ENCODE measurements around the gene NEDD4L.

The NEDD4L gene

DNA sequence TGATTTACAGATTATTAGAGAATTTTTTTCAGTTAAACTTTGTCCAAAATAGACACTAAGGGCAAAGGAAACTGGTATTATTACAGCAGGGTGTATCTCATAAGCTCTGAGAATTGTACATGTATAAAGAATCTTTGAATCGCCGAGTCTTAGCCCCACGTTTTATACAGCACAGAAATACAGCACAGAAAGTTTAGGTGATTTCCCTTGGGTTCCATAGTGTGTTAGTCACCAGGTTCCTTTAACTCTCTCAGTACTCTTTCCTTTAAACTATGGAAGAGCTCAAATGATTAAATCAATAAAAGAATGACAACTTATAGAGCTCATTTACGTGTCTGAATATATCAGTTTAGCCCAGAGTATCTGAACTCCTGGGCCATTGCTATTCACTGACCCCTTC is 256.8 kb downstream of the NEDD4L start:
- DNase-seq: no peak

DNA sequence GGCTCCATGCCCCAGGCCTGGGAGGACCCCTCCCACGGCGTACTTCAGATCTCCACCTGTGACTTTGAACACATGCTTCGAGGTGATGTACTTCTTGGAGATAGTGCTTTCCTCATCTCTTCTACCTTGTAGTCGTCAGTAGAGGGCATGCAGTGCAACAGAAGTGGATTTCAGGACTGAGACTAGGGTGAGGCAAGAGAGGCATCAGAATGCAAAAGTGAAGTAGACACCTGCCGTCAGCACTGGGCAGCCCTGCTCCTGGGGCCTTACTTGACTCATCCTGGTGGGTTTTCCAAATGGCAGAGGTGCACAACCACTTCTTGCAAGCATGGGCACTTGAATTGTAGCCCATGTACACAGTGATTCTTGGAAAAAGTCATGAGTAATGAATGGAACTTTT is 258.8 kb downstream of the NEDD4L start:
- no peak for DNase-seq

DNA sequence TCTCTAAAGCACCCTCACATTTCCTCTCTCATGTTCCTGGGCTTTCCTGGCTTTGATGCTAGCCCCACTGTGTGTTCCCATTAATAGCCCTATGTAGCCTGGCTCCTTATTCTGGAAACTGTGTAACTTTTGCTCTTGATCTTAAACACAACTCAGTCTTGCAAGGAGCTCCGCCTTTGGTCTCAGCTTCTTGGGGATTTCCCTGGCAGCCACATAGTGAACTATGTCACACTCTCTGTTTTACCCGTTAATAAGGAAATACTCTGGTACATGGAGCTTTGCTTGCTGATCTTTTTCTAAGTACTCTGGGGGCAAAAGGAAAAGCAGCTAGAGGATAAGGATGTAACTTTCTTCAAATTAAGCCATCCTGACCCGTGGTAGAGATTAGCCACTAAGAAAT is 259.3 kb downstream of the NEDD4L start:
- no peak for DNase-seq

DNA sequence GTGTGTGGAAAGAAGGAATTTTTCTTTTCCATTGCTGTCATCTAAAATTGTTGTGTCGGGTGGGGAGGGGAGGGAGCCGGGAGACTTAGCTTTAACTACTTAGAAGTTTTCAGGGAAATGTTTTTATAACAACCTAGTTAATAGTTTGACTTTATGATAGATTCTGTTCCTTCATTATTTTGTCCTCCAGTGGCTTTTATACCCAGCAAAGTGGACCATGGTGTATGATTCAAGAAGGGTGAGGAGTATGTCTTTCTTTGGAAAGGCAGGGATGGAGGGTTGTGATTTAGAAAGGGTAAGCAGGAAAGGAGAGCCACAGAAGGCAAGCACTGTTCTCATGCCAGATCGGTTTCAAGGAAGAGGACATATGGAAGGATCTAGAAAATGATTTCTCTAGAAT is 261.8 kb downstream of the NEDD4L start:
- no peak for DNase-seq

DNA sequence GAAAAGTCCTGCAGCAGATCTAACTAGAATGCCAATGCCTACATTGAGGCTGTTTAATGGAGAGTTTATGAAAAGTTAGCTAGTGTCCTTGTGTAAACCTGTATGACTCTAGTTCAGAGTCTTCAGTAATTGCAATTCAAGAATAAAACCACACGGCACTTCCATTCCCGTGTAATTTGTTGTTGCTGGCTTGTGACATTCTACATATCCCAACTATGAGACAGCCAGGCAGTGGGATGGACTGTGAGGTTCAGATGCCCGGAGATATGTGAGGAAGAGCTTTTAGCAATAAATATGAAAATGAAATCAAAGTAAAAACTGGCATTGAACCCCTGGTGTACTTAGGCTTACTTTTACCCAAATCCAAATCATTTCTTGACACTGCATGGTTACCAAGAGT is 263.4 kb downstream of the NEDD4L start:
- DNase-seq: no peak

DNA sequence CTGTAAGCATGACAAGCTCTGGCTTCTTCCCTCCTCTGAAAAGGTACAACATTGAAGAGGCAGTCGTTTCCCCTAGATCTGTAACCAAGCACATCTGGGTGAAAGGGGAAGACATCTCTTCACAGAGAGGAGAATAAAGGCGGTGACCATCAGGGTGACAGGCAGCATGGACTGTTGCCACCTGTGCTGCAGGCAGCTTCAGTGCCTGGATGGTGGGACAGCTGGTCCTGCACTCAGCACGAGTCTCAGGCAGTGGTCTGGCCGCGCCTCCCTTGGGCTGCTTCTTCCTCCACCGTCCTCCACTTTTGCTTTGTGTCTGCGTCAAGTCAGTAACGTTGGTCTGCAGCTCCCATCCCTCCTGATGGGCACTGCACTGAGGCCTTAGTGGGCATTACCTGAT is 264.4 kb downstream of the NEDD4L start:
- no peak for DNase-seq

DNA sequence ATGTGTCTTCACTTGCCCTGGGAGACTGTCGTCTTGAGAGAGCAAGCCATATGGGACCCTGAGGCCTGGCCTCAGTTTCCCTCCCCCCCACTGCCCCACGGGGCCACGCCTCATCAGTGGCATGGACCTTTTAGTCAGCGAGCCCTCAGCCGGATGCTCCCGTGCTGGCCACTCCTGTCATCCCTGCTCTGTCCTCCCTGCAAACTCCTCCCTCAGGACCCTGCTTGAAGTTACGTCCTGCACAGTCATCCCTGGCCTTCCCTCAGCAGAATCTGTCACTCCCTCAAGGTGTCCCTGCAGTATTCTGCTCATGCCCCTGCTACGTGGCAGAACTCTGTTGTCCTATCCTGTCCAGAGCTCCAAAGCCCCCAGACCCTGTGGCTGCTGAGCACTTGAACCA is 265.1 kb downstream of the NEDD4L start:
- no peak for DNase-seq

DNA sequence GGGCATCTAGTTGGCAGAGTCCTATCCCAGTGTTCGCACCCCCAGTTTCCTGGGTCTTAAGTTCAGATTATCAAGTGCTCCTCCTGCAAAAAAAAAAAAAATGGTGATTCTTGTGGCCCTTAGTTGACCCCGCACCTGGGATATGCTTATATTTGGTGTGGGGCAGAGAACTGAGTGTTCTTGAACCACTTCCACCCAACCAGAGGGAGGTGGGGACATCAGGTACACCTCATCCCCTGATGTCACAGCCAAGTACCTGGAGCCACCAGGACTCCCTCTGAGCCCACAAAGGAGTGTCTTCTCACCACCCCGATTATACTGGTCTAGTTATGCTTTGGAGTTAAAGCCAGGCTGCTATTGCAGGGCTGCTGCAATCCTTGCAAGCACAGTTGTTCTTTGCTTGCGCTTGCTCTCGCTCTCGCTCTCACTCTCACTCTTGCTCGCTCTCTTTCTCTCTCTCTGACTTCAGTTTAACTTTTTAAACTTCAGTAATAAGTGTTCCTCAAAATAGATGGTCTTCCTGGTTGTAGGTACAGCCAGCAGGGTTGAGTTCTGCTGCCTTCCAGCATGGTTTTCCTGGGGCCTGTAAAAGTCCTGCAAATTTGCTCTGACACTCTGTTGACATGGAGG is 265.7 kb downstream of the NEDD4L start:
- DNase-seq: no peak

DNA sequence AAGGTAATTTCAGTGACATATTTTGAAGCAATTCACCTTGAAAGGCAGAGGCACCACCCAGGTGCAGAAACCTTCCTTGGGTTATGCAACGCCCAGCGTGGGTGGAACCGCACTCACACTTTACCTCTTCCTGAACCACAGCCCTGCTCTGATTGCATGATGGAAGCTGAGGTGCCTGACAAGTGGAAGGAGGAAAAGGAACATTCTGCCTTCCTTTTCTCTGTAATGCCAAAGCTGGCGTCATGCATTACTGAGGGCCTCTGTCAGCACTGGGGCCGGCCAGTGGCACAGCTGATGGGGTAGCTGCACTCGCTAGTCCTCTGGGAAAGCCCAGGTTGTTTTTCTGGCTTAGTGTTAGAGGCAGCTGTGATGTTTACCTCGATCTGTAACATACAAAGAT is 266.5 kb downstream of the NEDD4L start:
- DNase-seq: no peak

DNA sequence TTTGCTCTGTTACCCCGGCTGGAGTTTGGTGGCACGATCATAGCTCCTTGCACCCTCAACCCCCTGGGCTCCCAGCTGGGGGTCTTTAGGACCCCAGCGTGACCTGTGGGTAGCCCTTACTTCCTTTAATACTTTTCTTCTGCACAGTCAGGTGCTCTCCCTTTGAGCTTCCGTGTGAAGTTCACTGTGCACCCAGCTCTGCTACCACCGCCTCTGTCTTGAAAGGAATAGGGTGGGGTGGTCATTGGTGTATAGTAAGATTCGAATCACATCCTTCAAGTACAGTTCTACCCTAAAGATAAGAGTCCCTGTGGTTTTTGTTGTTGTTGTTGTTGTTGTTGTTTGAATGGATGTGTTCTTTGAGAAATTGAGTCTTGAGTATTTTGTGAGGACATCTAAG is 267.4 kb downstream of the NEDD4L start:
- DNase-seq: no peak

DNA sequence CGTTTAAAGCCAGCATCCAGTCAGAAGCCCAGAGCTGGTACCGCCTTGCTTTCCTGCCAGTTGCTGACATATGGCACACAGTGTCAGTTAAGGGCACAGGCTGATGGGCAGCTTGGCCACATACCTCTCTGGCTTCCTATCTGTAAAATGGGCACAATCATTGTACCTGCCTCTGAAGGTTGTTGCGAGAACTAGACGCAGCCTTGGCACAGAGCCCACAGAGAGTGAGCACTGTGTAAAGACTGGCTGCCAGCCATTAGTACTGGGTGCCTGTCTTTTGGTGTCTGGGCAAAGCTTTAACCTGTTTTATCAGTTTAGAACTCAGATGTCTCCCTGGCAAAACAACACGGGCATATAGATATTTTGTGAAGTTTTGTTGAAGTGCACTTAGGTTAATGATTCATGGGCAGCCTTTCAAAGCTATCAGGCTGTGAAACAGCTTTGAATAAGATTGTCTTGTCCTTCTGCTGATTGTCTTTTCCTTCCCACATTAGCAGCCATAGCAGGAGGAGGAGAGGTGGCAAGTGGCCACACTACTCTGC is 269.5 kb downstream of the NEDD4L start:
- no peak for DNase-seq

DNA sequence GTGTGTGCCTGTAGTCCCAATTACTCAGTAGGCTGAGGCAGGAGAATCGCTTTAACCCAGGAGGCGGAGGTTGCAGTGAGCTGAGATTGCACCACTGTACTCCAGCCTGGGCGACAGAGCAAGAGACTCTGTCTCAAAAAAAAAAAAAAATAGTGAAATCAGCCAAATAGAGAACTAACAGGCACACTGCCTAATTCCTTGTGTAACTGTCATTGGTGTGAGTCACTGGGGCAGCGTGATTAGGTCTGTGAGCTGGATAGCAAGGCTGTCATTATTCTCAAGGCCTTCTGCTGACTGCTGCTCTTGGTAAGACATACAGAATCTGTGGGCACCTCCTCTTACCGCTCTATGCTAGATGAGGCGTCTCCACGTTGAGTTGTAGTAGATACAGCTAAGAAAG is 270.3 kb downstream of the NEDD4L start:
- no peak for DNase-seq

DNA sequence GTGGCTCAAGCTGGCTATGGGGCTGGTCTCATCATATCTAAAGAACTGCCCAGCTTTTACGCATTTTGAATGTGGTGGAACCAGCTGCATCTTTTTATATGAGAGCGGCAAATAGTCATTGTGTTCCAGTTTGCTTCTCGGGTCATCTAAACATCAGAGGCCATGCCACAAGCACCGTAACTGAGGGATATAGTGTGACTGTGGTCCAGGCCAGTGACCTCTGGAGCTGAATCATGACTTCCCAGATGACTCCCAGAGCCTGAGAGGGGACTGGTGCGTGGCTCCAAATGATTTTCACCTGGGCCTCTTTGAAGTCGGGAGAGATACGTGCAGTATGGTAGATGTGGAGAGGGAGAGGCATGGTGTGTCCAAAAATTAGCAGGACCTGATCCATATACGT is 271.0 kb downstream of the NEDD4L start:
- no peak for DNase-seq

DNA sequence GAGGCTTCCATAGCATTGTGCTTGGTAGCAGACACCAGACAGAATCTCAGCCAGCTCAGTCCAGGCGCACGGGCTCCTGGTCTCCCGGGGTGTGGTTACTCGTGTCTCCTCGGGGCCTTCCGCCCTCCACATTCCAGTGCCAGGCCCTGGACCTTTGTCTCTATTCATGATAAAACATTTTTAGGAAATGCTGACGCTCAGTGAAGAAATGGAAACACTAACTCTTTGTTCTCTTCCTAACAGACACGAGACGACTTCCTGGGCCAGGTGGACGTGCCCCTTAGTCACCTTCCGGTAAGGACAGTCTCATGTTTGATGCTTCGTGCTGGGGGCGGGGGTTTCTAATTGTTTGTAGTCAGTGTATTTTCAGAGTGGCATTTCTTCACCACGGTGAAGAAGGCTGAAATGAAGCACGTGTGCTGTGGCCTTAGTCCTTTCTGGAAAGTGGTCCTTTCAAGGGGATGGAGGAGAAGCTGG is 271.8 kb downstream of the NEDD4L start:
- no peak for DNase-seq

DNA sequence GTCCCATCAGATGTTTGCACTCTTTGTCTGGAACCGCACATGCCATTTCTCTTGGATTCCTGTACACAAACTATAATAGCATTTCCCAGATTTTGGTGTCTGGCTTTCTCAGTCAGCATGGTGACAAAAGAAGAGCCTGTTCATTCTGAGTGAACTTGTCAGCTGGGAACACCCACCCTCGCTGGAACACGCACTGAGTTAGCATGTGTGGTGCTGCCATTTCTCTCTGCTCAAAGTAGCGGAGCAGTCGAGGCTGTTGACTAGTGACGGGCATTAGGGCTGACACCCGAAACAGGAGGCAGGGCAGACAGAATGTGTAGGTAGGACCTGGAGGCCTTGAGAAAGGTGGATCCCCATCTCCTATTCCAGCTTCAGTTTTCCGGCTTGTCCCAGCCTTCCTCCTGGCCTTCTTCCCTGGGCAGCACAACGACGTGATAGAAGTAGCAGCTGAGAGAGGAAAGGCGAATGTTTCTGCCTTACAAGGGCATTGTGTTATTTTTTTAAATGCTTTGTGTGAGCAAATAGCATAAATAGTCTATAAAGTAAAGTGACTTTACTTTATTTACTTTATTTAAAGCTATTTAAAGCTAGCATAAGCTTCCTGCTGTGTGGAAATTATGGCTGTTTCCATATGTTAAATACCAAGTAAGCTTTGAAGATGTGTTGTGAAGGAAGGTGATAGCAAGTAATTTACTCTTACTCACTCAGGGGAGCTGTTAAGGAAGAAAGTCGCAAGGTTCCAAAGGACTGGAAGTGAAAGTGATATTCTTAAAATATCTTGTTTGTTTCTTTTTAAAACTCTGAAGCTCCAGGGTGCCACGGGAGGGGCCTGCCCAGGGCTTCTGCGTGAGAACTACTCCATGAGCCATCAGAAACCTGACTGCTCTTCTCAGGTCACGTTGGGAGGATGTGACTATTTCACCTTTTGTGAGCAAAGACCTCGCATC is 272.6 kb downstream of the NEDD4L start:
- DNase-seq: no peak

DNA sequence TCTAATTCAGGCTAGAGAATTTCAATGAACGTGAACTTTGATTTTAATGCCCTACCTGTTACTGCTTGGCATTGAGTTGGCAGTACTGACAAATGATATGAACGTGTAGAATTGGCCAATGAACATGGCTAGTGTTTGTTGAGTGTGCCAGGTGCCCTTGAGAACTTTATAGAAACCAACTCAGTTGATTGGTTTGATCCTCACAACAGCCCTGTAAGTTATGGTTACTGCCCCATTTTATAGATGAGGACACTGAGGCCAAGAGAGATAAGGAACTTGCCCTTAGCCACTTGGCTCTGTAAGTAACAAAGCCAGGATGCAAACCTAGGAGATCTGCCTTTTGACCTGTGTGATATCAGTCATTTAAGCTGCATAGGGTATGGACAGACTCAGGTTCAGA is 275.7 kb downstream of the NEDD4L start:
- no peak for DNase-seq

DNA sequence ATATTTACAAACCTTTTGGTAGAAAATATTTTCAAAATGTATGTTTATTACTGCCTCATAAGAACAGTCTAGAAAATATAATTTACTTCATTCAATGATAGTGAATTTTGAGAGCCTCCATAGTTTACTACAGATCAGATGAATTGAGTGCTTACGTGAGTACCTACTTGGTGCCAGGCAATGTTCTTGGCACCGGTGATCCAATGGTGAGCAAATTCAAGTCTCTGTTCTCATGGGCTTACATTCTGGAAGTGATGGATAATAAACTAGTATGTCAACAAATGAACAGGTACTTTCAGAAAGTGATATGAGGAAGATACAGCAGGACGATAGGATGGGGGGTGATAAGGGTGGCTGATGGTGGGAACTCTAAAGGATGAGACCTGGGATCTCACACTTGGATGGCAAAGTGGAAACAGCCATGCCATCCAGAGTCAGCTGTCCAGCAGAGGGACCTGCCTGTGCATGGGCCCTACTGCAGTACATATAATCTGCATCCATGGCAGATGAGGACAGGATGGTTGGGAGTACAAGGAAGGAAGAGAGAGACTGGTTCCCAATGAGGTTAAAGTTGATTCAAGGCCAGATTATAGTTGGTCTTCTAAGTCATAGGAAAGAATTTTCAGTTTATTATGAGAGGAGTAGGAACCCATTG is 277.0 kb downstream of the NEDD4L start:
- no peak for DNase-seq

DNA sequence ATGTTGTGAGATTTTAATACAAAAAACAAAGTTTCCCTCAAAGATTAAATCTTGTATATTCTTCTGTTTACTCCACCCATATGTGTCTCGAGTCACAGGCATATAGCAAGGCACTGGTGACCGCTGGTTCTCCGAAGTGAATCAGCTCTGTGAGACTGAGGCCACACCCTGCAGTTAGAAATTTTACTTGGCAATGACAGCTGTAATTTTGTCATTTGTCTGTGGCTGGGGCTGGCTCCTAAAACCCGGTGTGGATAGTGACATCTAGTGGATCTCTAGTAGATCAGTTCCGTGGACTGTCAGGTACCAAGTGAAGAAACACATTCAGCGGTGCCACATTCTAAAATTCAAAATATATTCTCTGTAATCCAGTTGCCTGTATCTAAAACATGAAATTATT is 278.0 kb downstream of the NEDD4L start:
- no peak for DNase-seq

DNA sequence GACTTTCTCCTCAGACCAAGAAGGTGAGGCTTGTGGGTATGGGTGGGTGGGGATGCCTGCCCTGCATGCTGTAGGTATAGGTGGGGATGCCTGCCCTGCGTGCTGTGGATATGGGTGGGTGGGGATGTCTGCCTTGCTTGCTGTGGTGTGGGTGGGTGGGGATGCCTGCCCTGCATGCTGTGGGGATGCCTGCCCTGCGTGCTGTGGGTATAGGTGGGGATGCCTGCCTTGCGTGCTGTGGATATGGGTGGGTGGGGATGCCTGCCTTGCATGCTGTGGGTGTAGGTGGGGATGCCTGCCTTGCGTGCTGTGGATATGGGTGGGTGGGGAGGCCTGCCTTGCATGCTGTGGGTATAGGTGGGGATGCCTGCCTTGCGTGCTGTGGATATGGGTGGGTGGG is 278.4 kb downstream of the NEDD4L start:
- DNase-seq: no peak

DNA sequence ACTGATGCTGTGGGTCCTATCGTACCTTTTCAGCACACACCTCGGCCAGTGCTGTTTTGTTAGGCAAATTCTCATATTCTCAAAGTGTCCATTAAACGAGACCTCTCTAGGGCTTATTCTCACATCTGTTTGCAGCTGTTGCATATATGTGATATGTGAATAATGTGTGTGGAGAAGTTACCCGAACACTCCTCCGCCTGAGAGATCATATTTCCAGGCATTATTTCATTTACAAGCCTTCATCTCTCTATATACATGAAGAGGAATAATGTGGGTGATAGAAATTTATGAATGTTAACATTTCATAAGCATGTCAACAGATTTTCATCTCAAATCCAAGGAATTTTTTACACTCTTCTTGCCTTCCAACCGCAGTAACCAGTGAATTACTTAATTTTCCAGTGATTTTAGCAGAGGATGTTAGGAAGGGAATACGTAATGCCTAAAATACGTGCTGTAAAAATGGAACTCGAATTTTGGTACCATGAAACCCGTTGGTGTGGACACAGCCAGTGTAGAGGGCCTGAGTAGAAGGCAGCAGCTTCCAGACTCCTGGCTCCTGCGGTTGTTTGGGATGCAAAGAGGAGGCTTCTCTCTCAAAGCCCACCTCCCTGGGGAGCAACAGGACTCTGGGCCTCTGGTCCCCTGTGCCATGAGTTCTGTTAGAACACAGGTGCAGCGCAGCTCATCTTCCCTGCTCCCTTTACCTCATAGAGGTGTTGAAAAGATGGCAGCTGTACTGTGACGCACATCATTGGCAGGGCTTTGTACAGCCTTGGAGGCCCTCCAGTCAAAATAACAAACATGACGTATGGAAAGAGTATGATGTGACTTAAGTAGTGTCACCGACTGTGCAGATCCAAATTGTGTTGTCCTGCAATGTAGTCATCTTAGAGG is 280.1 kb downstream of the NEDD4L start:
- no peak for DNase-seq

DNA sequence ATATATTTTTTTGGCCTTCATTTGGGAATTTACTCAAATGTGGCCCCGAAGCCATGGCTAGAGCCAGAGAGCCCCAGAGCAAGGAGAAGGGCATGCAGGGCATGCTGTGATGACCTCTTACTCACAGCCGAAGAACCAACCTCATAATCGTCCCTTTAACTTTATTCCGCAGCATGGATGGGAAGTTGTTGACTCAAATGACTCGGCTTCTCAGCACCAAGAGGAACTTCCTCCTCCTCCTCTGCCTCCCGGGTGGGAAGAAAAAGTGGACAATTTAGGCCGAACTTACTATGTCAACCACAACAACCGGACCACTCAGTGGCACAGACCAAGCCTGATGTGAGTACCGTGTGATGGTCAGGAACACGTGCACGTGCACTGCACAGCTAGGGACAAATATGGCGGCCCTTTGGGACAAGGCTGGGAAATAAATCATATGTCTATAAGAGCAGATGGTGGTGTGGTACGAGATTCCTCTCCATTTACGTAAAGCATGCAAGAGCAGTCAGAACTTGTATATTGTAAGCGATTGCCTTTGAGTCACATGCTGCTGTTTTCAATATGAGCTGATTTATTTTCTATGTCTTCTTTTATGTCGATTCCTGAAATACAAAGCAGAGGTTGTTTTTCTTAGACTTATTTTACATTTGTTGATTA is 280.9 kb downstream of the NEDD4L start:
- no peak for DNase-seq

DNA sequence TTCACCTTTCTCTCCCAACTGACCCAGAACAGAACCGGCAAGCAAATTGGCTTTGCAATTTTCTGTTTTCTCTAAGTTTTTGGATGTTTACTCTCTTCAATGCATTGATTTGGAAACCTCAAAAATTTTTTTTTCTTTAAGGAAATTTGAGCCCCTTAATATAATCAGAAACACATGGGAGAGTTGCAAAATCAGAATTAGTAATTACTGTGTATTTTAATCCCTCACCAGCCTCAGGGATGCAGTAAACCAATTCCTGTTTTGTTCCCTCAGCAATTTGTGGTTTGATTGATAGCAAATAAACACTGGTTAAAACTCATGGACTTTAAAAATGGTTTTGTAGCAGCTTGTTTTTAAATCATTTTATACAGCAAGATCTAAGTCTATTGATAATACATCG is 281.5 kb downstream of the NEDD4L start:
- DNase-seq: no peak
